Measurements from ENCODE around the gene IL2RA.
"Not testable (repeated sequence)": the region's sequence is repeated elsewhere in the genome, so short reads cannot be mapped to it uniquely, and the experiment has no call there.

Gene IL2RA

GRCh38 chr10:6062101-6062771, at the start of gene IL2RA:
TSS of gene IL2RA (minus strand) at chr10:6062367. CDS start at chr10:6062151, 216 bp downstream.
- peak; percentile 64 to 75 for DNase-seq

GRCh38 chr10:6110136-6110535, 48.0 kb upstream of the IL2RA start:
- no peak for DNase-seq

GRCh38 chr10:6109444-6109775, 47.2 kb upstream of the IL2RA start:
- DNase-seq, result no peak

- DNase-seq, result peak in 1 of 2 experiments; percentile 13
Observed at GRCh38 chr10:6108631-6109443, 46.7 kb upstream of the IL2RA start.

DNA sequence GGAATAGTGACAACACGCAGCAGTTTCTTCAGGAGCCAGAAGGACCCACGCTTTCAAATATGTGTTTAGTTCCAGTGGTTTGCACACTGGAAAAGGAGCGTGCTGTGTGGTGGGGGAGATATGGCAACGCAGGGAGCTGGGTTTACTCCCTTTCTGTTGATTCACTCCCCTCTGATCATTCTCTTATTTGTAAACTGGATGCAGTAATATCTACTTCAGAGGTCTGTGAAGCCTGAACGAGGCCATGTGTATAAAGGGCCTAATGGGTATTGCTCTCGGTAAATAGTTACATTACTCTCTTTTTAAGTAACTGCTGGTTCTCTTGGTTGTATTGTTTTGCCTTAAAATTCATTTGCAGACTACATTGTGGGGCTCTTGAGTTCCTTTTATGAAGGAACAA, 45.9 kb upstream of the IL2RA start:
- DNase-seq, result no peak

- DNase-seq, result not testable (repeated sequence)
Observed at GRCh38 chr10:6107616-6108015, 45.4 kb upstream of the IL2RA start.

DNA sequence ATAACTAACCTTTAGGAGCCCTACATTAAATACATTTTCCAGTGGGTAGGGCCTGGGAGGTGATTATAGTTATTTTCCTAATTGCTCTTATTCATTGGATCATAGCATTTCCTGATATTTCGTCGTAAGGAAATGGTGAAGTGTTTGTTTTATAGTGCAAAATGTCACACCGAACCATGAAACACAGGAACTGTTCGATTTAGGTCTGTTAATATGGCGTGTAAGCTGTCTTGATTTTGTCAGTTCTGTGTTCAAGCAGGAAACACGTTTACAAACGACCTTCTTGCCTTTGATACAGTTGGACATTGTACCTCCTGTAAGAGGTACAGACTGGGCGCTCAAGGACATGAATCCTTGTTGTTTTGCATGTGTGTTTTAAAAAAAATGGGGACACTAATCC, 41.4 kb upstream of the IL2RA start:
- no peak for DNase-seq

GRCh38 chr10:6102128-6102527, 40.0 kb upstream of the IL2RA start:
- no peak for DNase-seq

DNA sequence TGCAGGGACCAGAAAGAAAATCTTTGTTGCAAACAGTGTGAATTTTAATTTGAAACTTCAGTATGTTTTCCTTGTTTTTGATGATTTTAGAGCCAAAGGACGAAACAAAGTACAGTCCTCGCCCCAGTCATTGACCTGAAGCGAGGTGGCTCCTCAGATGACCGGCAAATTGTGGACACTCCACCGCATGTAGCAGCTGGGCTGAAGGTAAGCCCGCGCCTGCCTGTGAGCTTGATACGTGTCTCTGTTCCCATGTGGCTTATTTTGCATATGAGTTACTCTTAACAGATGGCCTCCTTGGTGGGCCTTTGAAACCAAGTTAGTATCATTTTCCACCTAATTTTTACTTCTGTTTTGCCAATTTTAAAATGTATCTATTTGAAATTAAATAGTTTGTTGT, 39.0 kb upstream of the IL2RA start:
- no peak for DNase-seq

- DNase-seq, result no peak
Observed at GRCh38 chr10:6100370-6100769, 38.2 kb upstream of the IL2RA start.

GRCh38 chr10:6098156-6098555, 36.0 kb upstream of the IL2RA start:
- no peak for DNase-seq

DNA sequence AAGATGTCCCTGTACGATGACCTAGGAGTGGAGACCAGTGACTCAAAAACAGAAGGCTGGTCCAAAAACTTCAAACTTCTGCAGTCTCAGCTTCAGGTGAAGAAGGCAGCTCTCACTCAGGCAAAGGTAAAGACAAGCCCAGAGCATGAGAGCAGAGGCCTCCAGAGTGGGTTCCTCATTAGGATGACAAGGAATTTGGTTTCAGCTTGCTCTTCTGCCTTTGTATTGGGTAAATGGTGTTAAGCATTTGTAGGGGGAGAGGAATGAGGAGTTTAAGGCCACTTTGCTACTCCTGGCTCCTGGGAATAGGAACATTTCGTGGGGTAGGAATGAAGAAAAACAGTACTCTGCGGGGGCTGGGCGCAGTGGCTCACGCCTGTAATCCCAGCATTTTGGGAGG, 34.9 kb upstream of the IL2RA start:
- DNase-seq, result no peak

GRCh38 chr10:6095810-6096570, 33.8 kb upstream of the IL2RA start:
- DNase-seq, result no peak

GRCh38 chr10:6092731-6093130, 30.6 kb upstream of the IL2RA start:
- DNase-seq, result no peak

GRCh38 chr10:6091630-6092029, 29.5 kb upstream of the IL2RA start:
- no peak for DNase-seq

- peak in 1 of 2 experiments; percentile 16 for DNase-seq
Observed at GRCh38 chr10:6089334-6090219, 27.4 kb upstream of the IL2RA start.

- DNase-seq, result peak; percentile 96 to 97
Observed at GRCh38 chr10:6088721-6089333, 26.7 kb upstream of the IL2RA start, which contains the start of gene RBM17. TSS of gene RBM17 (plus strand) at chr10:6089034. CDS start at chr10:6097066, 8,032 bp downstream.

DNA sequence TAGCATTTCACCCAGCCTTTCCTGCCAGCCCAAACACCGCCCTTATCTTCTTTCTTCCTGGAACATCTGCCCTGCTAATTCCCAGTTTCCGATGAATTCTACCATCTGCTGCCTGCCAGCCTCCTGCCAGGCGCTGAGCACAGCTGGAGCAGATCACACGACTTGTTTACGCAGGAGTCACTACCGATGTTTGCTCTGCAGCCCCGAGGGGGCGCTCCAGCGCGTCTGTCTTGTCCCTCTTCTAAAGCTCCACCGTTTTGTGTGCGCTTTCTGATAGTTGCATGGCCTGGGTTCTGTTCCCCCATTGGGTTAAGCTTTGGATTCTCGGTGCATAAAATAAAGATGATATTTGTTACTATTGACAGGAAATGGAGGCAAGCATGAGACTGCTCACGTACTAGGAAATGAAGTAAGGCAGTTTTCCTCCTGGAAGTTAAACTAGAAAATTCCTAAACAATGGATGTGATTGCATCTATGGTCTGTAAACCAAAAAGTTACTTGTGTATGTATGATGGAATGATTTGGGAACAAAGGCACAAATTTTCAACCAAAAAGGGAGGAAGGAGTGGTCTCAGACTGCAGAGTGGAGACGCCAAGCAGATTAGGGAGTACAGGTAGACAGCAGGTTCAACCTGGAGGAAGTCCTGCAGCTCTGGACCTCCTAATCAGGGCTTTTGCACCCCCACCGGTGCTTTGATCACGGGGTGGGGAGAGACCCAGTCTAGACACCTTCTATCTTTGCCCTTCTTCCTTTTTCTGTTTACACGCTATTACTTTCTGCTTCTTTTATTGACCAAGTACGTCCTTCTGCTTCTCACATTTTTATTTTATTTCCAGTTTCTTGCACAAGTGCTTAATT, 24.4 kb upstream of the IL2RA start:
- peak; percentile 82 to 84 for DNase-seq

DNA sequence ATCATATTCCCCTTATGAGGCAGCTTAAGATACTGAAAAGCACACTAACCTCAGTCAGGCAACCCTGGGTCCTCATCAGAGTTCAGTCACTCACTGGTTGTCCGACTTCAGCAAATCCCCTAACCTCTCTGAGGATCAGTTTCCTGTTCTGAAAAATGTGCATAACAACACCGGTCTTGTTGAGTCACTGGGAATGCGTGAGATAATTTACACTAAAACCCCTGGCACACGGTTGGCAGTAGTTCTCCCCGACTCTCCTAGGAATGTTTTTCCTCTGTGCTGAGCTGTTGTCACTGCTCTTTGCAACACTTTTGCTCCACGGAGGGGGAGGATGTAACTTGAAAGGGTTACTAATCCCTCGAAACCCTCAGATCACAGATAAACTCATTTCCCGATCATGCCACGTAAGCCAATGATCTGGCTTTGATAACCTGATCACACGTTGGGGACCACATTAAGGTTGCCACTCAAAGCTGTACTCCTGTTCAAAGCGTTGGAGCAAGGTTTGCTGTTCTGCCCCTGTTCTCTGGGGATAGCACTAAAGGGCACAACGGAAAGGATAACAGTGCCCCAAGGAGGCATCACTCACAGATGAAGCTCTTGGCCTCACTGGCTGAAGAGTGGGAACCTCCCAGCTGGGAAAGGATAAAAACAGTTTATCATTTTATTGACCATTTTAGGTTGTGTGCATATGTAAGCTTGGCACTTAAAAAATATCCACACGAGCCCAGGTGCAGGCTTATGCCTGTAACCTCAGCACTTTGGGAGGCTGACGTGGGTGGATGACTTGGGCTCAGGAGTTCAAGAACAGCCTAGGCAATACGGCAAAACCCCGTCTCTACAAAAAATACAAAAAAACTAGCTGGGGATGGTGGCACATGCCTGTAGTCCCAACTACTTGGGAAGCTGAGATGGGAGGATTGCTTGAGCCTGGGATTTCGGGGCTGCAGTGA, 21.6 kb upstream of the IL2RA start:
- DNase-seq, result peak; percentile 32 to 68

Measured in stimulated activated CD4-positive, alpha-beta T cell treated with anti-CD3 and anti-CD28 coated beads, Interleukin-4, amount 100 ng/mL, for 4 hours (primary cell).